HG03432 (cell line): ENCODE measurements around the gene PXMP2.
"Not testable (repeated sequence)": the region's sequence is repeated elsewhere in the genome, so short reads cannot be mapped to it uniquely, and the experiment has no call there.

Experiments
- ATAC-seq: cut with Tn5 transposase; IDR thresholded peaks from one replicate; pipeline ENCODE4 v1.9.1; 2021; ENCODE audit warnings: mild to moderate bottlenecking, moderate library complexity; ENCODE audit not compliant: unreplicated experiment

The PXMP2 gene

GRCh38 chr12:132747395-132747794 lies 60.0 kb downstream of the PXMP2 start:
- ATAC-seq, result no peak

- no peak for ATAC-seq
Observed at GRCh38 chr12:132747896-132748295, 60.5 kb downstream of the PXMP2 start.

GRCh38 chr12:132748319-132748718 lies 60.9 kb downstream of the PXMP2 start:
- ATAC-seq, result no peak

- ATAC-seq, result not testable (repeated sequence)
Observed at GRCh38 chr12:132753670-132754069, 66.3 kb downstream of the PXMP2 start.

- ATAC-seq, result no peak
Observed at GRCh38 chr12:132754160-132754932, 67.0 kb downstream of the PXMP2 start.
